Coronary artery (tissue), 2 donors: ENCODE data around the gene MXD1.

Experiments
- DNase-seq: peaks from one replicate; pipeline ENCODE4 v3.0.0-alpha.2; 2017; ENCODE audit warnings: low spot score
- H3K27ac ChIP-seq, 2 donors: fragments of 200-600 bp; sonication (generic); one replicate each; pipeline ENCODE4 v1.5.1; 2016 to 2019
- H3K4me3 ChIP-seq: fragments of 200-600 bp; sonication (generic); 2 replicates; pipeline ENCODE4 v1.5.1; 2016; ENCODE audit warnings: mild to moderate bottlenecking, moderate library complexity
- TF ChIP-seq, protein P1 (sequence below): fragments of 200-600 bp; sonication (generic); IDR thresholded peaks from one replicate; pipeline ENCODE4 v1.5.1; 2019; ENCODE audit warnings: antibody characterized with exemption

The MXD1 gene

GRCh38 chr2:69918401-69918800 lies 3.5 kb downstream of the MXD1 start:
- Histone ChIP-seq H3K4me3 (no peak overlapping the region), H3K27ac (peak overlapping the region; percentile 19 to 66)
- DNase-seq: no peak
- TF ChIP-seq, protein P1, sequence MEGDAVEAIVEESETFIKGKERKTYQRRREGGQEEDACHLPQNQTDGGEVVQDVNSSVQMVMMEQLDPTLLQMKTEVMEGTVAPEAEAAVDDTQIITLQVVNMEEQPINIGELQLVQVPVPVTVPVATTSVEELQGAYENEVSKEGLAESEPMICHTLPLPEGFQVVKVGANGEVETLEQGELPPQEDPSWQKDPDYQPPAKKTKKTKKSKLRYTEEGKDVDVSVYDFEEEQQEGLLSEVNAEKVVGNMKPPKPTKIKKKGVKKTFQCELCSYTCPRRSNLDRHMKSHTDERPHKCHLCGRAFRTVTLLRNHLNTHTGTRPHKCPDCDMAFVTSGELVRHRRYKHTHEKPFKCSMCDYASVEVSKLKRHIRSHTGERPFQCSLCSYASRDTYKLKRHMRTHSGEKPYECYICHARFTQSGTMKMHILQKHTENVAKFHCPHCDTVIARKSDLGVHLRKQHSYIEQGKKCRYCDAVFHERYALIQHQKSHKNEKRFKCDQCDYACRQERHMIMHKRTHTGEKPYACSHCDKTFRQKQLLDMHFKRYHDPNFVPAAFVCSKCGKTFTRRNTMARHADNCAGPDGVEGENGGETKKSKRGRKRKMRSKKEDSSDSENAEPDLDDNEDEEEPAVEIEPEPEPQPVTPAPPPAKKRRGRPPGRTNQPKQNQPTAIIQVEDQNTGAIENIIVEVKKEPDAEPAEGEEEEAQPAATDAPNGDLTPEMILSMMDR: no peak

DNA sequence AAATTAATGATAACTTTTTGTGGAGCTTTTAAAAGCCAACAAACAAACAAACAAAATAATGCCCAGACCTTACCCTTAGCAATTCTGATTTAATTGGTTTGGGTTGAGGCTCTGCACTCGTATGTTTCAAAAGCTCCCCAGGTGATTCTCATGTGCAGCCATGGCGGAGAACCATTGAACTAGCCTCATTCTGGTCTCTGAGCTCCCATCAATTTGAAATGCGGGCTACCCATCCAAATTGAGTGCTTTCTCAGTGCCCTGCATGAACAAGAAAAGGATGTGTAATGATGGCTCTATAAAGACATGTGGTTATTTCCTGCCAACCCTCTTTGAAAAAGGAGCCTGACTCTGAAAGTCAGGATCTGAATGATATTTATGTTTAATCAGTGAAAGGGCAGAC lies 8.2 kb downstream of the MXD1 start:
- DNase-seq: no peak
- H3K4me3 ChIP-seq: no peak overlapping the region
- TF ChIP-seq, protein P1: no peak
- no peak overlapping the region for H3K27ac ChIP-seq

- Histone ChIP-seq H3K4me3 (no peak overlapping the region), H3K27ac (no peak overlapping the region)
- DNase-seq: no peak
- TF ChIP-seq, protein P1: no peak
Observed at GRCh38 chr2:69926849-69927515, 12.1 kb downstream of the MXD1 start.

DNA sequence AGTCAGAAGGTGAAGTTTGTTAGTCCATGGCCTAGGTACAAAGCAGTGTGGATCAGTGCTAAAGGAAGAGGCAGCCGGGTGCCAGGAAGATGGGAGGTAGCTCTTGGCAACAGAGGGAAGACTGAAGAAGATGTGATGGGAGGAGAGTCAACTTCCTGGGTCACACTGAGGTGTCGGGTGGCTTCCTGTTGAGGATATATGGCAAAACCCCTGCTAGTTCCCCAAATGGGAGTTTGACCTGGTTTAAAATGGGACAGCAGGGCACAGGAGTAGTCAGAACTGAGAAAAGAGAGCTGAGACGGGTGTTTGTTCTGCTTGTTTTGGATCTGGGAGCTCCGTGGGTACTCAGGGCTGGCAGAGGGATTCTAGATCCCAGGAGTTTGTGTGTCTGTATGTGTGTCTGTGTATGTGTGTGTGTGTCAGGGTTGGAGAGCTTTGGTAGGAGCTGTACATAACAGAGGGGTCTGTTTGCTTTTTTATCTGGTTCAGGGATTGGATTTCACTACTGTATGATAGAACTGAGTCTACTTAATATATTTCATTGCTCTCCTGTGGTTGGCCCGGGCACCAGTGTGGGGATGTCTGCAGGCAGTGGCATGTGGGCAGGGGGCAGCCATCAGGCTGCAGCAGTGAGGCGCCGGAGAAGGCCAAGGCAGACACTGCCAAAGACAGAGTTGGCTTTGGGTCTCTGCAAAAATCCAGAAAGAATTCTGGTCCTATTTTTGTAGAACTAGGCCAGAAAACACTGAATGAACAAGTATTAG lies 17.1 kb downstream of the MXD1 start:
- H3K27ac ChIP-seq: peak overlapping the region; percentile 33 to 69

DNA sequence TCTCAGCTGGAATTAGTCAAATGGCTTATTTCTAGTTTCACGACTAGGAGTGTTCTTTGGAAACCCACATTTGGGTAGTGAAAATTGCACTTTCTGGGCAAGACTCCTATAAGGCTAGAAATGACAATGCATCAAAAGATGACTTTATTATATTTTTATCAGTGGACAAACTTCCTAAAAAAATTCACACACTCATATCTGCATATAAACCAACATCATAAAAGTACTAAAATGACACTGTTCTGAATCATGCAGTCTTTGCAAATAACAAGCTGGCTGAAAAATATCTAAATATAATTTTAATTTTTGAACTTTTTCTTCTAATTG lies 17.6 kb downstream of the MXD1 start:
- TF ChIP-seq, protein P1: no peak
- DNase-seq: no peak
- Histone ChIP-seq H3K27ac (peak overlapping the region; percentile 33 to 69), H3K4me3 (no peak overlapping the region)

More for the DNA sequence above, 17.1 kb downstream of the MXD1 start:
- TF ChIP-seq, protein P1: no peak
- H3K4me3 ChIP-seq: no peak overlapping the region
- DNase-seq: no peak

DNA sequence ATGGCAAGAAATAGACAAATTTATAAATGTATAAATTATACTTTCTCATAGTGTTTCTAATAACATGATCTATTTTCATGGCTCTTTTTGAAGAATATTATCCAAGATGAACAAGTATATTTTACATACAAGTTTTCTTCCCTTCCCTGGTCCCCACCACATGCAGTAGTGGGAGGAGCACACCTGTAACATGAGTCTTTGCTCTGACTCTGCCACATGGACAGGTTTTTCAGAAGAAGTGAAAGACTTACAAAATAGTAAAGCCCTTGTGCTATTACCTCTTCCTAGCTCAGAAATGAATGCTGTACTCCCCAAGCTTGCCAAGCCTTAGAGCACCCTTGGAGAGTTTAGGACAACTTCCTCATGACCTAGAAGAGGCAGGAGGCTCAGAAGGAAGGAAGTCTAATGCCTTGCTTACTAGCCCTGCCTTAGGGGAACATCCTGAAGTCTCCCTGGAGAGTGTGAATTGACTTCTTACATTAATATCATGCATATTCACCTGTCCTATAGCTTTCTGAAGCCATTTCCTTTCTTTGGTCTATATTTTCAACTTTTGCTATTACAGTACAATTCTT lies 18.4 kb downstream of the MXD1 start:
- peak overlapping the region; percentile 48 to 70 for H3K27ac ChIP-seq
- no peak for DNase-seq
- no peak overlapping the region for H3K4me3 ChIP-seq
- TF ChIP-seq, protein P1: no peak
